Stimulated activated CD8-positive, alpha-beta memory T cell treated with anti-CD3 and anti-CD28 coated beads, Interleukin-7, amount 100 ng/mL, for 48 hours (primary cell): ENCODE results near the gene FCMR.

Source experiments
- DNase-seq, 2 donors: peaks; one replicate each; pipeline ENCODE4 v3.0.0-alpha.2; 2020; ENCODE audit warnings: low read depth in 1 of 2; ENCODE audit errors: extremely low read depth in 1 of 2

The FCMR gene

GRCh38 chr1:206921772-206922265, at the start of gene FCMR:
FCMR (minus strand) TSS chr1:206921941; CDS start chr1:206921854, 87 bp downstream.
- no peak for DNase-seq

- no peak for DNase-seq
These were observed 49.4 kb upstream of the FCMR start for GRCh38 chr1:206971029-206971655.

GRCh38 chr1:206970446-206970845, 48.7 kb upstream of the FCMR start, which contains the start of gene FCAMR:
FCAMR (minus strand) TSS chr1:206970460; CDS start chr1:206970125, 335 bp downstream.
- no peak for DNase-seq

- no peak for DNase-seq
These were observed 47.3 kb upstream of the FCMR start for GRCh38 chr1:206969090-206969489.

DNA sequence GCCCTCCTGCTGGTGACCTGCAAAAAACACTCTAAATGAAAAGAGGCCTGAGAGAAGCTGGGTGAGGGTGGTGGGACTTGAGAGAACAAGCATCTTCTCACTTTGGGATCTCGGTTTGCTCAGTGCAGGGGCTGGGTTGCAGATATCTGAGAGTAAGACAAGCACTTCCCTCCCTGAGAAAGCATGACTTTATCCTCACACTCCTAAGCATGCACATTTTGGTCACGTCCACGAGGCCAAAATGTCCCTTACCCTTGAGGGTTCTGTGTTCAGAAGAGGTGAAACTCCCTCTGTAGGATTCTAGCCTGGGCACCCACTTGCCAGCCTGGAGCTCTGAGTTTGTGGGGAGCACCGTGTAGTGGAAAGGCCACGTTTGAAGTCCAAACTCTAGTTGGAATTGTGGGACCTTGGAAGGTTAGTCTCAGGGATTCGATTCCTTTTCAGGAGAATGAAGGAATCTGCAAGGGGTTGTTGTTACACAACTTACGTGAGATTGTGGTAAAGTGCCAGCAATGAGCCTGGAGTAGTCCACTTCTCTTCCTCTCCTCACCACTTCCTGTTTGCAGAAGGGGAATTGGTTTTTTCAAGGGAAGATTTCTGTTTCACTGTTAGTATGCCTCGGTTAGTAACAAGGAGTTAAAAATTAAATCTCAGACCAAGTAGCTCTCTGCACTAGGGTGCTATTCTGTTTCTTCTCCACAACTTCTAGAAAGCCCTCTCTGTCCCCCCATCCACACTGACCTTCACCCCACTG, 45.5 kb upstream of the FCMR start:
- DNase-seq, result no peak

DNA sequence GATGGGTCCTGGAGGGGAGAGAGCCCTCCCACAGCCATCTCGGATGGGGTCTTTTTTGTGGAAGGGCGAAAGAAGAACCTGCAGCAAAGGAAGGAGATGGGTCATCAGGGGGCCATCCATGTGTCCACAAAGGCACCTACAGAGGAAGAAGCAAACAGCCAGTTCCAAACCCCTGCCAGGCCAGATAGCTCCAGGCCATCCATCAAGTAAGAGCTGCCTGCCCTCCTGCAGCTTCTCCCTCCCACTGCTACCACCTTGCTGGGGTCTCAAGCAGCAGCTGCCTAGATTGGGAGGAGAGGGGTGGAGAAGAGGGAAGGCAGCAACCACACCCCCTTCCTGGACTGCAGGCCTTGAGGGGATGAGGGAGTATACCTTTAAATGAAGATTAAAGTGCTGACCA, 44.0 kb upstream of the FCMR start:
- no peak for DNase-seq

- no peak for DNase-seq
These were observed 42.0 kb upstream of the FCMR start for GRCh38 chr1:206963740-206964139.

- no peak for DNase-seq
These were observed 41.5 kb upstream of the FCMR start for GRCh38 chr1:206963119-206963712.

- no peak for DNase-seq
These were observed 40.5 kb upstream of the FCMR start for GRCh38 chr1:206962272-206962671.

GRCh38 chr1:206961668-206962067, 39.9 kb upstream of the FCMR start:
- no peak for DNase-seq

DNA sequence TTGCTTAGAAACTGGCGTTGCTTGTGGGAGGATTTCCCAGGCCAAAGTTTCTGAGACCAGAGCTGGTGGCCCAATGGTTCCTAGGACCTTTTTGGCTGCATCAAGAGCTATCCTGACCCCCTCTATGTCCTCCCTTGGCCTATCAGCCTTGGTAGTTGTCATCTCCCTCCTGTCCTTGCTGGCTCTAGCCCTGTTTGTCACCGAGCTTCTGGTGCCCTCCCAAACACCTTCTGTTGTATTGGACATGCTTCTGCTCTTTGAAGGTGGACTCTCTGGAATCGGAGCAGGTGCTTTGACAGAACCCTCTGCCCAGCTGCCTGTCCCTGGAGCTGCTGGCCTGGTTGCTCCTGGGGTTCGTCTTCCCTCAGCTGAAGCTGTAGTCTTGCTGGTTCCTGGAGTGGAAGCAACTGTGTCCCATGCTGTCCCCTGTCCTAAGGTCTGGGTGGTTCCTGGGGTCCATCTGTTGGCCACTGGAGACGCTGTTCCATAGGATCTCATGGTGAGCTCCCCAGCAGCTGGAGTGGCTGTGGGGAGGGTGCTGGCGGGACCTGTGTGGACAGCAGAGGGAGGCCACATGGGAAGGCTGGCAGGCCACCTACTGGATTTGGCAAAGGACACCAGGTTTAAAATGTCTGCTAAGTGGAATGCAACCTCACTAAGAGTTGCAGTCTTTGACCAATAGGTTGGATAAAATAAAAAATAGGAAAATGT, 39.1 kb upstream of the FCMR start:
- no peak for DNase-seq

DNA sequence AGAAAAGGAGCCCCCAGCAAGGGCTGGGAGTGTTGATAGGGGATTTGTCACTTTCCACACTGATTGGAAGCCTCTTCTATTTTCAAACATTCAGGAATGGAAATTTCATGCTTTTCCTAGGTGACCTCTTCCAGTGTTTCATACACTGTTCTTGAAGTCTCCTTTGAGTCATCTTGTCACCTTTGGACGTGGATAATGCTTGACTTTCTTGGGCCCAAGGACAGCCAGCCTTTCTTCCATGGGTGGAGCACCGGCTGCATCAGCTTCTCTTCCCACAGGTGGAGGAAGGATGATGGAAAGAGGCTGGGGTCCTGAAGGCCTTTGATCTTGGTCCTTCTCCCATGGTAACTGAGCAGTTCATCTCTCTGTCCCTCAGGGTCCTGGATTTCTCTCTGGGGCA, 36.4 kb upstream of the FCMR start:
- DNase-seq, result no peak

- no peak for DNase-seq
These were observed 35.9 kb upstream of the FCMR start for GRCh38 chr1:206957639-206958038.

GRCh38 chr1:206955476-206956451, 34.0 kb upstream of the FCMR start:
- no peak for DNase-seq

- DNase-seq, result no peak
These were observed 33.0 kb upstream of the FCMR start for GRCh38 chr1:206954459-206955342.

GRCh38 chr1:206953626-206954025, 31.9 kb upstream of the FCMR start:
- DNase-seq, result no peak

DNA sequence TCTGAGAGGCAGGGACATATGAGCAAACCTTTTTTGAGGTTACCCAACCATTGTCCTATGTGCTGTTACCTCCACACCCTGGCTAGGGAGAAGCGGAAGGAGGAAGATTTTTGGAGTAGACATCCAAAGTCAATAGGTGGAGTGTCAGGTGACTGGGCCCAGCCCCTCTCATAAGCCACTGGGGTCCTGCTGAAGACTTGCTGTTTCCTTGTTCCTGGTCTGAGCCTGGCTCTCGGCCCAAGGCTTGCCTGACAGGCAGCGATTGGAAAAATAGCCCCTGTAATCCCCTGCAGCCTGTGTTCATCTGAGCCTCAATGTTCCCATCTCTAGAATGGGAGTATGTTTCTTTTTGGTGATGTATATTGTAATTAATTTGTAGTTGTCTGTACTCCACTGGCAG, 31.4 kb upstream of the FCMR start:
- no peak for DNase-seq

DNA sequence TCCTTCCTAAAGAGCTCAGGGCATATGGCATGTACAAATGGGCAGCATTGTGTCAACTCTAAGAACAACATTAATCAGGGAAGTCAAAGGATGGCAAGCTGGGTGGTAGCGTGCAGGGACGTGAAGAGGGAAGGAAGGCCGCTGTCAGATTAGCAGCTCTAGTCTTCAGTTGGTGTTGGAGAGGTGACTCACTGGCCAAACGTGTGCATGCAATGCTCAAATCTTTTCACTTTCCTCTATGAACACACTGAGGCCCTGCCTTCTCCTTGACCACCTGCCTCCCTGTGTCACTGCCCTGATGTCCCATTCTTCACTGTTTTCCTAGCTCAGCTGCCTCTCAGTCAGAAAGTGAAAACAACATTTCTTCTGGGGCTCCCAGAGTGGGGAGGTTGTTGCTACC, 30.4 kb upstream of the FCMR start:
- DNase-seq, result no peak
